Activated effector memory CD4-positive, alpha-beta T cell treated with anti-CD3 and anti-CD28 coated beads, Interleukin-2, amount 50 U/mL, for 16 hours (primary cell): Measurements from ENCODE around the gene SKOR2.
"Not testable (repeated sequence)": the region's sequence is repeated elsewhere in the genome, so short reads cannot be mapped to it uniquely, and the experiment has no call there.

Source experiments
- DNase-seq: peaks from one replicate; pipeline ENCODE4 v3.0.0-alpha.2; 2020

SKOR2 gene

GRCh38 chr18:47187721-47188120, 63.7 kb downstream of the SKOR2 start:
- DNase-seq = no peak

- no peak for DNase-seq
Observed at GRCh38 chr18:47184419-47185050, 66.9 kb downstream of the SKOR2 start.

DNA sequence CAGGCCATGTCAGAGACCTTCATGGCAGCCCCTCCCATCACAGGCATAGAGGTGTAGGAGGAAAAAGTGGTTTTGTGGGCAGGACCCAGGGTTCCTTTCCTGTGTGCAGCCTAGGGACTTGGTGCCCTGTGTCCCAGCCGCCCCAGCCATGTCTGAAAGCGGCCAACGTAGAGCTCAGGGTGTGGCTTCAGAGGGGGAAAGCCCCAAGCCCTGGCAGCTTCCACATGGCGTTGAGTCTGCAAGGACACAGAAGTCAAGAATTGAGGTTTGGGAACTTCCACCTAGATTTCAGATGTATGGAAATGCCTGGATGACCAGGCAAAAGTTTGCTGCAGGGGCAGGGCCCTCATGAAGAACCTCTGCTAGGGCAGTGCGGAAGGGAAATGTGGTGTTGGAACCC, 69.3 kb downstream of the SKOR2 start:
- DNase-seq = not testable (repeated sequence)

- no peak for DNase-seq
Observed at GRCh38 chr18:47180765-47181164, 70.7 kb downstream of the SKOR2 start.

DNA sequence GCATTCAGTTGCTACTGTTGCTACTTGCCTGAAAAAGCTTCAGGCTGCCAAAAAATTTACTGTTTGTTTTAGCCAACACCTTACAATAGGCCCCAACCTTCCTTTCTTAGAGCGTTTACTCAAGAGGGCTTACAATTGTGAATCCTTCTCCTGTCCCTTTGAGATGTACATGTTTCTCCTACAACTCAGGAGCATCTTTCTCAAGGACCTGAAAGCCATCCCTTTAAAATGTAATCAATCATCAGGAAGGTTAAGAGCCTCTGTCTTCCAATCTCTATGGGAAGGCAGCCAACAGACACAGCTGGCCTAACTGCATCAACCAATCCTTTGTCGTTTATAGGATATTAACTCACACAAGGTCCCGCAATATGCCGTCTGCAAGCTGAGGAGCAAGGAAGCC, 71.9 kb downstream of the SKOR2 start:
- DNase-seq = no peak

DNA sequence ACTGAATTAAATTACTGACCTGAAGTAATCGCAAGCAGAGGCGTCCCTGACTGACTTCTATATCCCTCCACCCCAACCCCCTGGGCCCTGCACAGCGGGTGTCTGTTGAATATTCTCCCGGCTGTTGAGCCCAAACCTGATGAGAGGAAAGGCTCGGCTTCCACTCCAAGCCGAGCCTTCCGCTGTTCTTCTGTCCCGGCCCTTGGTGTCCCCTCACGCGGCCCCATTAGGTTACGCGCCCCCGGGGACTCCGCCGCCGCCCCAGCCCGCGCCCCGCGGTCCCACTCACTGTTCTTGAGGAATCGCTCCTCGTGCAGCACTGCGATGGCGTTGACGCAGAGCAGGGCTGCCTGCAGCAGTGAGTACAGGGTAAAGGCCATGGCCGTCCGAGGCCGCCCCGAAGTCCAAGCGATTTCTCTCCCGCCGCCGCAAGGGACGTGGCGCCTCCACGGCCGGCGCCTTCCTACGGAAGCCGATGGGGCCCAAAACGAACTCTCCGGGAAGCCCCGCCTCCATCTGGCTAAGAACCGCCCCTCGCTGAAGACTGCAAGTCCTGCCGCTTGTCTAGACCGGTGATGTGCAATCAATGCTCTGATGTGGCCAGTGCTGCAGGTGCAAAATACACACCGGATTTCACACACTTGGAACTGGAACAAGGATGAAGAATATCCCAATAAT, 75.4 kb downstream of the SKOR2 start, which contains the start of gene IER3IP1:
IER3IP1 (minus strand) TSS at position 467 of the 678 bp plus-strand sequence; CDS start at position 380, 87 bp downstream.
- DNase-seq = peak; percentile 95

DNA sequence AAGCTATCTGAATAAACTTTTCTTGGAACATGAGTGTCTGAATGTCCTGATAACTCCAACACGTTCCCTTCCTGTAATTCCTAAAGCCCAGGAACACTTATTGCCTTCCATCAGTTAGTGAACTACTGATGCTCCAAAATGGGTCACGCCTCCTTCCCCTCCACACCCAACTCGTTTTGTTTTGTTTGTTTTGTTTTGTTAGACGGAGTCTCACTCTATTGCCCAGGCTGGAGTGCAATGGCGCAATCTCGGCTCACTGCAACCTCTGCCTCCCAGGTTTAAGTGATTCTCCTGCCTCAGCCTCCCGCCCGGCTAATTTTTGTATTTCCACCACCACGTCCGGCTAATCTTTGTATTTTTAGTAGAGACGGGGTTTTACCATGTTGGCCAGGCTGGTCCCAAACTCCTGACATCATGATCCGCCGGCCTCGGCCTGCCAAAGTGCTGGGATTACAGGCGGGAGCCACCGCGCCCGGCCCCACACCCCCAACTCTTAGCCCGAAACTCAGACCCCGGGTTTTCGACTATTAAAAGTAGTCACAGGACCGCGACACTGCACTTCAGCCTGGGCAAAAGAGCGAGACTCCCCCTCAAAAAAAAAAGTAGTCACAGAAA, 76.1 kb downstream of the SKOR2 start:
- DNase-seq = no peak

DNA sequence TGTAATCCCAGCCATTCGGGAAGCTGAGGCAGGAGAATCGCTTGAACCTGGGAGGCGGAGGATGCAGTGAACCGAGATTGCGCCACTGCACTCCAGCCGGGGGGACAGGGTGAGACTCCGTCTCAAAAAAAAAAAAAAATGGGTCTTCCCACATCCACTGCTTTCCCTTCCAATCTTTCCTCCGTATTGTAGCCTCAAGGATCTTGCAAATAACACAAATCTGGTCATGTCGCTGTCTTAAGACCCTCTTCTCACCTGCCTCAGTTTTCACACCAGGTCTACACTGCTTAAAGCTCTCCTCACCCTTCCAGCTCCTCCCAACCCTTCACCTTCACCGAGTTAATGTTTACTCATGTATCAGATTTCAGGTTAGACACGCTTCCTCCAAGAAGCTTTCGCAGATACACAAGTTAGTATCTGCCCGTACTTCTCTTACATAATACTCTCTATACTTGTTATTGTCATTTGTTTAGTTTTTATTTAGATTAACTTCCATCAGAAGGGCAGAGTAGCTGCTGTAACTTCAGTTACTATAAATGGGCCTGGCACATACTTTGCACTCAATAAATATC, 76.8 kb downstream of the SKOR2 start:
- no peak for DNase-seq

GRCh38 chr18:47172476-47172875, 79.0 kb downstream of the SKOR2 start:
- no peak for DNase-seq

DNA sequence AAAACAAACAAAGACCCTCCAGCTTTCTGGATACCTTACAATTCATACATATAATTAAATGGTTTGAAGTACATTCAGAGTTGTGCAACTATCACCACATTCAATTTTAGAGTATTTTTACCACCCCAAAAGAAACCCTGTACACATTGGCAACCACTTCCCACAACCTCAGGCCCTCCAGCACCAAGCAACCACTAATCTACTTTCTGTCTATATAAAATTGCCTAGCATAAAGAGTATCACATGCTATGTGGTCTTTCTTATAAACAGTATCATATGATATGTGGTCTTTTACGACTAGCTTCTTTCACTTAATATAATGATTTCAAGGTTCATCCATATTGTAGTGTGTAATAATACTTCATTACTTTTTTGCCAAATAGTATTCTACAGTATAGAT, 82.5 kb downstream of the SKOR2 start:
- DNase-seq = no peak

GRCh38 chr18:47168509-47168908, 83.0 kb downstream of the SKOR2 start:
- no peak for DNase-seq

DNA sequence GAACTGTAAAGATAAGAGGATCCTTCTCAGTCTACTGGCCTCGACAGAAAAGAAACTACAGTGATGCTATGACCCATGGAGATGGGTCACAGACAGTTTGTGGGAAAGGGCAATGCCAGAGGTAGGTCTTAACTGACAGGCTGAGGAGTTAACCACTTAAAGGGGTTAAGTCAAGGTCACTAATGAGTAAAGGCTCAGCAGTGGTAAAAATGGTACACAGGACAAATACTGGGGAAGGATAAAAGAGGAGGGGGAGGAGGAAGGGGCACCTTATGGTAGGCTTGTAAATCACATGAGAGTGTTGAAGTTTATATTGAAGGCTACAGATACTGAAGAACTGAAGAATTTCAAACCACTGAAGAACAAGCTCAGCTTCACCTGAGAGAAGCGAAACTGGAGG, 85.2 kb downstream of the SKOR2 start:
- DNase-seq = no peak

- no peak for DNase-seq
Observed at GRCh38 chr18:47163241-47163640, 88.2 kb downstream of the SKOR2 start.

GRCh38 chr18:47160256-47160655, 91.2 kb downstream of the SKOR2 start:
- no peak for DNase-seq

- not testable (repeated sequence) for DNase-seq
Observed at GRCh38 chr18:47158404-47158803, 93.1 kb downstream of the SKOR2 start.
